Measurements from ENCODE around the gene FCHSD2. TPM values are rescaled to one million over a fixed set of nuclear protein-coding genes. Genes with fewer than 3 reads are reported as not detected.

The FCHSD2 gene
- polyA plus RNA-seq, 2 of the 4 experiments (the other 2 are of a cell fraction) = 10.5 to 19.0 TPM

GRCh38 chr11:72962717-72963116 is 179.4 kb downstream of the FCHSD2 start (continued):
- TF ChIP-seq RNF2 (IDR thresholded peaks at IDR 0.05; ENCODE audit: borderline replicate concordance, low read depth) = no peak

- DNase-seq (ENCODE audit: low read depth in 1 of 2, low spot score in 1 of 2) = no peak
- no peak for FAIRE-seq
These were observed 180.0 kb downstream of the FCHSD2 start for GRCh38 chr11:72962084-72962483.

GRCh38 chr11:72959998-72960731 is 182.0 kb downstream of the FCHSD2 start:
- DNase-seq (ENCODE audit: low read depth in 1 of 2, low spot score in 1 of 2) (no peak), FAIRE-seq (no peak), ATAC-seq (no peak)
- Histone ChIP-seq H3K27ac (no peak overlapping the region), H3K4me3 (no peak overlapping the region), H3K4me2 (no peak overlapping the region), H3K4me1 (peaks cover 9% of the 10 kb centered on the region; the same call in 2 of the 3 replicates), H3K9me3 (no peaks in the 10 kb centered on the region)
- 95% methylated on average over 3 of the region's 3 CpGs for WGBS (ENCODE audit: missing lambda C conversion rate)
- POLR2A ChIA-PET = no interaction called here
- CTCF ChIA-PET = interaction anchor here (1.4 kb wide), 1 partner anchor 182 kb away, joined by 4 read pairs; the partner anchor contains the start of gene FCHSD2
- TF ChIP-seq NPAS2 (CRISPR knock-in tag; IDR thresholded peaks at IDR 0.05; ENCODE audit: borderline replicate concordance) (no peak), ZC3H11A (IDR thresholded peaks at IDR 0.05) (no peak), CEBPB (IDR thresholded peaks at IDR 0.05) (no peak), FOXS1 (CRISPR knock-in tag; IDR thresholded peaks at IDR 0.05) (no peak), JUN (IDR thresholded peaks at IDR 0.05) (no peak), HOXA7 (CRISPR knock-in tag; IDR thresholded peaks at IDR 0.05) (no peak), CBX8 (IDR thresholded peaks at IDR 0.05) (no peak), ZSCAN20 (CRISPR knock-in tag; IDR thresholded peaks at IDR 0.05) (no peak), POLR2A (IDR thresholded peaks at IDR 0.05; ENCODE audit: low read length) (no peak), POLR2AphosphoS2 (conservative IDR thresholded peaks at IDR 0.05; ENCODE audit: low read length) (no peak), CHD4 (IDR thresholded peaks at IDR 0.05; ENCODE audit: borderline replicate concordance) (no peak), FOSB (CRISPR knock-in tag; IDR thresholded peaks at IDR 0.05) (no peak), GATA3 (IDR thresholded peaks at IDR 0.05; ENCODE audit: borderline replicate concordance) (no peak), ELK1 (IDR thresholded peaks at IDR 0.05; ENCODE audit: low read depth, low read length) (no peak), TP53 (CRISPR knock-in tag; IDR thresholded peaks at IDR 0.05) (no peak), HOXB13 (CRISPR knock-in tag; IDR thresholded peaks at IDR 0.05; ENCODE audit: low read depth) (no peak), KDM1A (IDR thresholded peaks at IDR 0.05; ENCODE audit: low read depth) (no peak), CBX2 (IDR thresholded peaks at IDR 0.05; ENCODE audit: borderline replicate concordance, low read depth) (no peak), FOSL2 (IDR thresholded peaks at IDR 0.05) (no peak), FOSL2 (CRISPR knock-in tag; IDR thresholded peaks at IDR 0.05) (no peak)

More at GRCh38 chr11:72962084-72962483, 180.0 kb downstream of the FCHSD2 start:
- Histone ChIP-seq H3K27ac (peak overlapping the region; percentile 7 to 38; a peak in 2 of 6 replicates), H3K4me2 (peak overlapping the region; percentile 28; the same call in 2 of the 3 replicates), H3K9me3 (no peaks in the 10 kb centered on the region), H3K4me3 (no peak overlapping the region), H3K4me1 (peaks cover 9% of the 10 kb centered on the region; the same call in 2 of the 3 replicates)
- TF ChIP-seq MAZ (IDR thresholded peaks at IDR 0.05; ENCODE audit: borderline replicate concordance, low read depth, low read length) (no peak), HOXA7 (CRISPR knock-in tag; IDR thresholded peaks at IDR 0.05) (no peak), REST (IDR thresholded peaks at IDR 0.05) (no peak), CEBPB (IDR thresholded peaks at IDR 0.05) (peak; percentile 56 to 71; a peak in 2 of 4 replicates)
- no peak for ATAC-seq
- ChIA-PET CTCF (interaction anchor here (0.7 to 1.3 kb wide), 3 partner anchors 21 to 131 kb away, joined by 3 to 4 read pairs (median 4); no protein-coding TSS in a partner anchor), POLR2A (no interaction called here)
- WGBS (ENCODE audit: missing lambda C conversion rate) = 69% methylated on average over 4 of the region's 4 CpGs
